ENCODE results near the gene PRELP.

Gene PRELP

DNA sequence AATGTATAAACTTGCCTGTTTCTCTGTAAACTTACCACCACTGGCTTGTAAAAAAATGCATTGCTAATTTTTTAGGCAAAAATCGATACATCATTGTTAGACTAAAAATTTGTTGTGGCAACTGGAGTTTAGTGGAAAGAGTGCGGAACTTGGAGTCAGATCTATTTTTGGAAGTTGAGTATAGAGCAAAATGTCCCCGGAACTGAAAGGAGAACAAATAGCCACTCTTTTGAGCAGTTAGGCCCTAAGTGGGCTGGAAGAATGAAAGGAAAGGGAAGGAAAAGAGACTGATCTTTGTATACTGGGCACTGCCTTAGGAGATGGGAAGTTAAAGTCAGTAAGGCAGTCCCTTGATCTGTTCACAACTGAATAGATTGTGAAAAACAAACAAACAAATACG lies 48.5 kb downstream of the PRELP start:
- no peak for DNase-seq (ENCODE audit: low read depth in 2 of 2)

GRCh38 chr1:203524824-203525223 lies 49.2 kb downstream of the PRELP start:
- no peak for DNase-seq (ENCODE audit: low read depth in 2 of 2)

DNA sequence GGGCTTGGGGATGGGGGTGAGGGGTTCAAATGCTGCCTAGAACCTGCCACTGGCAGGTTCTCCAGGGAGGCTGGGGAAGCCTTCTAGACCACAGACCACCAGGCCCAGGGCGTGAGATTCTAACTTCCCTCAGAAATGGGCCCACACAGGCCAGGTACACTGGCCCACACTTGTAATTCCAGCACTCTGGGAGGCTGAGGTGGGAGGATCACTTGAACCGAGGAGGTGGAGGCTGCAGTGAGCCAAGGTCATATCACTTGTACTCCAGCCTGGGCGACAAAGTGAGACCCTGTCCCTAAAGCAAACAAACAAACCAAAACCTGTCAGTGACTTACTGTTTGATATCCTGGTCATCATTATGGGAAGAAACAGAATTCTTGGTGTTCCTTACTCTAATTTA lies 50.1 kb downstream of the PRELP start:
- DNase-seq (ENCODE audit: low read depth in 2 of 2), result no peak

DNA sequence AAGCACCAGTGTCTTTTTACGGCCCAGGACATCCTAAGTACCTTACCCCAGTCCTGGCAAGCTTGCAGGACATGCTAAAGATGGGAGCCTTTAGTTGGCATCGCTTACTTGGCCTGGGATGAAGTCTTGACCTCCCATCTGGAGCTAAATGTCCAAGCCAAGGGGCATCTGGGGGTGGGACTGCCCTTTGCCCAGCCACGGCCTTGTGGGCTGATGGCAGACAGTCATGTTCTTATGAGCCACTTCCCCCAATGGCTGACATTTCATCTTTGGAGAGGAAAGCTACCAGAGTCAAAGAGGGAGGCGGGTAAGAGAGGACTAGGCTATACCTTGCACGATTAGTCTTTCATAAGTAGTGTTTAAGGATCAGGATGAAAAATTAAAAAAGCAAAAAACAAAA lies 50.5 kb downstream of the PRELP start:
- DNase-seq (ENCODE audit: low read depth in 2 of 2), result no peak

- DNase-seq (ENCODE audit: low read depth in 2 of 2), result no peak
Observed at GRCh38 chr1:203526572-203526971, 51.0 kb downstream of the PRELP start.

DNA sequence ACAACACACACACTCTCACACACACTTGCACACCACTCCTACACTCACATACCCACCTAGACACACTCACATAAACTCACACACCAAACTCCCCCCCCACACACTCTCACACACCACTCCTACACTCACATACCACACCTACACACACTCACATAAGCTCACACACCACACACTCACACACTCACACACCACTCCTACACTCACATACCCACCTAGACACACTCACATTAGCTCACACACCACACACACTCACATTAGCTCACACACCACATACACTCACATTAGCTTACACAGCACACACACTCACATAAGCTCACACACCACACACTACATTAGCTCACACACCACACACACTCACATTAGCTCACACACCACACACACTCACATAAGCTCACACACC lies 51.4 kb downstream of the PRELP start:
- no peak for DNase-seq (ENCODE audit: low read depth in 2 of 2)

GRCh38 chr1:203528063-203528462 lies 52.5 kb downstream of the PRELP start:
- DNase-seq (ENCODE audit: low read depth in 2 of 2), result no peak

DNA sequence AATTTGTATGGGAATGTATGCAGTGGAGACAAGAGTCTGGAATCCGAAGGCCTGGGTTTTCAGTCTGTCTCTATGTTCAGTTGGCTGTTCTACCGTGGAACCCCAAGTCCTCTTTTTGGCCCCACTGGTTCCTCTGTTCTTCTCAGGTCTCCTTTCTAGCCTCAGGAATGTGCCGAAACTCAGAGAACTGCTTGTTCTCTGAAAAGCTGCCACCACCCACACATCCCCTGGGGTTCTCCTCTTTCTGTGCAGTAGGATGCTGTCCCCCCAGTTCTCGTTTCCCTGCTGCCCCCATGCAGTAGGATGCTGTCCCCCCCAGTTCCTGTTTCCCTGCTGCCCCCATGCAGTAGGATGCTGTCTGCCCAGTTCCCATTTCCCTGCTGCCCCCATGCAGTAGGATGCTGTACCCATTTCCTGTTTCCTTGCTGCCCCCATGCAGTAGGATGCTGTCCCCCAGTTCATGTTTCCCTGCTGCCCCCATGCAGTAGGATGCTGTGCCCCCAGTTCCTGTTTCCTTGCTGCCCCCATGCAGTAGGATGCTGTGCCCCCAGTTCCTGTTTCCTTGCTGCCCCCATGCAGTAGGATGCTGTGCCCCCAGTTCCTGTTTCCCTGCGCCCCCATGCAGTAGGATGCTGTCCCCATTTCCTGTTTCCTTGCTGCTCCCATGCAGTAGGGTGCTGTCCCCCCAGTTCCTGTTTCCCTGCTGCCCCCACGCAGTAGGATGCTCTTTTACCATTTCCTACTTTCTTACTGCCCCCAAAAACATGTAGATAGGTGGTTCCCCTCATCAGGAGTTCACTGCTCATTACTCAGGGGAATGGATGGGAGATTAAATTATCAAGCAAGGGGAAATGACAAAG lies 53.6 kb downstream of the PRELP start:
- no peak for DNase-seq (ENCODE audit: low read depth in 2 of 2)

GRCh38 chr1:203531063-203531462 lies 55.5 kb downstream of the PRELP start:
- no peak for DNase-seq (ENCODE audit: low read depth in 2 of 2)

- DNase-seq (ENCODE audit: low read depth in 2 of 2), result no peak
Observed at GRCh38 chr1:203534012-203534411, 58.4 kb downstream of the PRELP start.

GRCh38 chr1:203534526-203534925 lies 58.9 kb downstream of the PRELP start:
- peak; percentile 74 to 75 for DNase-seq (ENCODE audit: low read depth in 2 of 2)

DNA sequence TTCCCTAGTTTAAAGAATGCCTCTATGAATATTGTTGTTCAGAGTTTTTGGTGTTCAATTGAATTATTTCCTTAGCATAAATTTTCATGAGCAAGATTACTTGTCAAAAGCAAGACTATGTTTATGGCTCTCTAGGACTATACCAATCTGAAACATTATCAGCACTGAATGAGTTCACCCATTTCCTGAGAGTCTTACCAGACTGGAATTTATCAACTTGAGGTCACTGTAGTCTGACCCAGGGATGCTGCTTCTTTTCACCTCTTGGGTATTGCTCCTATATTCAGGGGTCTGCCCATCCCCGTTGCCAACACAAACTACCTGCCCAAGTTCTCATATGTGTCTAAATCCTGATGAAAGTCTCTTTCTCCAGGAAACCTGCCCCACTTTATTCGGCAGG lies 61.0 kb downstream of the PRELP start:
- no peak for DNase-seq (ENCODE audit: low read depth in 2 of 2)

- DNase-seq (ENCODE audit: low read depth in 2 of 2), result no peak
Observed at GRCh38 chr1:203536980-203537455, 61.4 kb downstream of the PRELP start.

- DNase-seq (ENCODE audit: low read depth in 2 of 2), result no peak
Observed at GRCh38 chr1:203537806-203538464, 62.3 kb downstream of the PRELP start.

- DNase-seq (ENCODE audit: low read depth in 2 of 2), result no peak
Observed at GRCh38 chr1:203538726-203539125, 63.1 kb downstream of the PRELP start.

DNA sequence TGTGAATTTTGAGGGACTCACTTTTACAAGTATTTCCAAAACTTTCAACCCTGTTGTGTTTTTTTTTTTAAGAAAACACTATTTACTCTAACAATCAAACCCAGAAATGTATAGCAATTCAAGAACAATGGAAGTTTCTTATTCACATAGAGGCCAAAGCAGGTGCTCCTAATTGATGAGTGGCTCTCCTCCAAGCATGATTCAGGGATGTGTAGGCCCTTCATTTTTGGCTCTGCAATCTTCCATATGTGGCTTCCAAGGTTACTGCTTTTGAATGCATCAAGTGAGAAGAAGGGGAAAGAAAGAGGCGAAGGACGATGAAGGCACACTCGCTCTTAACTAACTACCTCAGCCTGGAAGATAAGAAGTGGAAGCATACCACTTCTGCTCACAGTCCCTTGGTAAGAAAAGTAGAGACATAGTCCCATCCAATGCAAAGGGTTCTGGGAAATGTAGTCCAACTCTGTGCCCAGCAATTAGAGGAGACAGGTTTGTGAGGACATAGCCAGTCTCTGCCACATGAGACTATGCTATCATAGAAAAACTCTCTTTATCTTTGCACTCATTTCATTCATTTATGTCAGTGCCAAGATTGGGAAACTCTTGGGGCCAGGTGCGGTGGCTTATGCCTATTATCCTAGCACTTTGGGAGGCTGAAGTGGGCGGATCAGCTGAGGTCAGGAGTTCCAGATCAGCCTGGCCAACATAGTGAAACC lies 64.4 kb downstream of the PRELP start:
- DNase-seq (ENCODE audit: low read depth in 2 of 2), result no peak

Data from fibroblast of skin of left biceps (primary cell).